HG03039 (cell line): ENCODE measurements around the gene TEX30.

Source experiments
- ATAC-seq: cut with Tn5 transposase; IDR thresholded peaks from one replicate; pipeline ENCODE4 v1.9.1; 2021; ENCODE audit warnings: mild to moderate bottlenecking, moderate library complexity; ENCODE audit not compliant: unreplicated experiment

The TEX30 gene

GRCh38 chr13:102779436-102780159 is 6.0 kb upstream of the TEX30 start:
- no peak for ATAC-seq

- ATAC-seq, result no peak
Observed at GRCh38 chr13:102777736-102778135, 4.2 kb upstream of the TEX30 start.

DNA sequence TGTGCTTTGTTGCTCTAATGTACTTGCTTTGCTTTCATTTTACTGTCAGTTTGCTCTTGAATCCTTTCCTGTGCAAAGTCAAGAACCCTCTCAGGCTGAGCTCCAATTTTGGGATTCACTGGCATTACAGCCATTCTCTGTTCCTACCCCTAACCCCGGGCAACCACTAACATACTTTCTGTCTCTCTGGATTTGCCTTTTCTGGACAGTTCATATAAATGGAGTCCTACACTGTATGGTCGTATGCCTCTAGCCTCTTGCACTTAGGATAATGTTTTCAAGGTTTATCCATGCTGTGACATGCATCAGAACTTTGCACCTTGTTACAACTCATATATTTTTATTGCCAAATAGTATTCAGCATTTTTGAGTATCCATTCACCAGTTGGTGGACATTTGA is 2.7 kb upstream of the TEX30 start:
- ATAC-seq, result no peak

DNA sequence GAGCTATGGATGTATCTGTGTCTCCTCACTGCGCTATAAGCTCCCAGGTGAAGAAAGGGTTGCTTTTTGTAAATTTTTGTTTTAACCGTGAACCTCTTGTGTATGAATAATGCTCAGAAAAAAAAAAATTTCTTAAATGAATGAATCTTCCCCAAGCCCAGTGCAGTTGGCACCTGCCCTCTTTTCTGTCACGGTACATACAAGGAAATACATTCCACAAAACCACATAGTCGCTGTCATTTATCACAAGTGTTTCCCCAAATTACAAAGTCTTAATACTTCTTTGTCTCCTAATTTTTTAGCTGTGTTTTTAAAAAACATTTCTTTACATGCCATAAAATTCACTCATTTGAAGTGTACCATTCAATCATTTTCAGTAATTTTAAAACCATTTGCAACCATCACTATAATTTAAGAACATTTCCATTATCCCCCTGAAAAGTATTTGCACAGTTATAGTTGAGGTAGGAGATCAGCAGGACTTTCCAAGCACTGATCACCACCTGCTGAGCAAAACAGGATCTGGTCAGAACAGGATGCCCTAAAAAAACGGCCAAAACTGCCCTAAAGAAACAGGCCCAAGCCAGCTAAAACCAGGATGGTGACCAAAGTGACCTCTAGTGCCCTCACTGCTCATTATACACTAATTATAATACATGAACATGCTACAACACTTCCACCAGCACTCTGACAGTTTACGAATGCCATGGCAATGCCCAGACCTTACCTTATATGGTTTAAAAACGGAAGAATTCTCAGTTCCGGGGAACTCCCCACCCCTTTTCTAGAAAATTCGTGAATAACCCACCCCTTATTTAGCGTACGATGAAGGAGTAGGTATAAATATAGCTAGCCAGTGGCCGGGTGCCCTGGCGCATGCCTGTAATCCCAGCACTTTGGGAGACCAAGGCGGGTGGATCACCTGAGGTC is 1.3 kb upstream of the TEX30 start:
- no peak for ATAC-seq

DNA sequence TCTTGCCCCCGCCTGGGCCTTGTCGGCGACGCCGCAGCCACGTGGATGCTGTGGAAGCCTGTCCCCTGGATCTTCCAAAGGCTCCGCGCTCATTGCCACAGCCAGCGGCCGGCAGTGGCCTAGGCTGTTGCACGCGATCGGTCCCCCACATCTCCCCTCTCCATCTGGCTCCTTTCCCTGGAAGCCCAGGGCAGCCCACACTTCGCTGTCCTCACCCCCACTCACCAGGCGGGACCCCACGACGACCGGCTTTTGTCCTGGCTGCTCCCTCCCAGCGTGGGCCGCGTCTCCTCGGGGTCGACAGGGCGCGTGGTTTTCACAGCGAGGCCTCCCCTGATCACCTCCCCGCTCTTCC is 605 bp upstream of the TEX30 start:
- ATAC-seq, result no peak

DNA sequence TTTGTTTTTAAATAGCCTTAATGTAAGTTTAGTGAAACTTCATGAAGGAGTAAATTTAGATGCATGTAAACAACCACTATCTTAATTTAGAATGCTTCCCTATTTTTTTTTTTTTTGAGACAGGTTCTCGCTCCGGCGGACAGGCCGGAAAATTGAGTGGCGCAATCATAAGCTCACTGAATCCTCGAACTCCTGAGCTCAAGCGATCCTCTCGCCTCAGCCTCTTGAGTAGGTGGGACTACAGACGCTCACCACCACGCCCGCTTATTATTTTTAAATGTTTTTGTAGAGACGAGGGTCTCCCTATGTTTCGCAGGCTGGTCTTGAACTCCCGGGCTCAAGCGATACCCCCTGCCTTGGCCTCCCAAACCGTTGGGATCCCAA is 1.6 kb downstream of the TEX30 start:
- ATAC-seq, result no peak

- ATAC-seq, result no peak
Observed at GRCh38 chr13:102771298-102772041, 2.1 kb downstream of the TEX30 start.

DNA sequence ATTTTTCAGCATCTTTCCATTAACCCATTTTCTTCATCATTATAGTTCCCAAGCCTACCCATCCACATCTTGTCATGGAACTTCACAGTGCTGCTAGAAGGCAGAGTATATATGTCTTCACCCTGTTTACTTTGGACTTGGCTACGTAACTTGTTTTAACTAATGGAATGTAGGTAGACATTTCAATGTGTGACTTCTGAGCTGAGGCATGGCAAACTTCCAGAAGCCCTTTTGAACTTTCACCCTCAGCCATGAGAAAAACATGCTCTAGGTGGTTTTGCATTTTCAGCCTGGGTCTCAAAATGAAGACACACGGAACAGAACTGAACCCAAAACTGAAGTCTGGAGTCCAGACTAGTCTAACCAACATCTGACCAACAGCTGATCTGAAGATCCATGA is 3.2 kb downstream of the TEX30 start:
- no peak for ATAC-seq

DNA sequence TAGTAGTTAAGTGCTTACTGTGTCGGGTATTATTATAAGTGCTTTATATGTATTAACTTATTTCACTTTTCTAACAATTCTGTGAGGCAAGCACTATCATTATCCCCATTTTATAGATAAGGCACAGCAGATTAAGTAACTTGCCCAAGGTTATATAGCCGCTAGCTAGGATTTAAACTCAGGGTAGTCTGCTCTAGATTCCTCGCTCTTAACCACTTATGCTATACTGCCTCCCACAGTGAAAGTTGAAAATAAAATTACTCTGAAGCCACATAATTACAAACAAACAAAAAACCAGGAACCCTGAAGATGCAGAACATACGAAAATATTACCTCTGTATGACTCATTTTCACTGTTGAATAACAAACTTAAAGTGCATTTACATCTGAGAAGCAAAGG is 3.9 kb downstream of the TEX30 start:
- no peak for ATAC-seq

- ATAC-seq, result no peak
Observed at GRCh38 chr13:102768909-102769308, 4.7 kb downstream of the TEX30 start.

DNA sequence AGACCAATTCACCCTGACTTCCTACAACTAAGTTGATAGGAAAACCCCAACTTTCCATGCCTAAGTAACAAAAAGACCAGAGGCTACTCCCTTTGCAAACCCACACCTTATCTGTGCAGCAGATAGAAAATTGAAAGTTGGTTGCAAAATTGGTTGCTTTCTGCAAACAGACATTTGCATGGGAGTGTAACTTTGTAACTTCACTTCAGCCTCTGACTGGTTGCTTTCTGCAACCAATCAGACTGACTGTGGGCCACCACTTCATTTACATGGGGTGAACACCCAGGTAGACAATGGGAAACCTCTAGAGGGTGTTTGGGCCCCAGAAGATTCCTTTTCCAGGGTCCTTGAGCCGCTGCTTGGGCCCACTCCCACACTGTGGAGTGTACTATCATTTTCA is 9.8 kb downstream of the TEX30 start:
- no peak for ATAC-seq

DNA sequence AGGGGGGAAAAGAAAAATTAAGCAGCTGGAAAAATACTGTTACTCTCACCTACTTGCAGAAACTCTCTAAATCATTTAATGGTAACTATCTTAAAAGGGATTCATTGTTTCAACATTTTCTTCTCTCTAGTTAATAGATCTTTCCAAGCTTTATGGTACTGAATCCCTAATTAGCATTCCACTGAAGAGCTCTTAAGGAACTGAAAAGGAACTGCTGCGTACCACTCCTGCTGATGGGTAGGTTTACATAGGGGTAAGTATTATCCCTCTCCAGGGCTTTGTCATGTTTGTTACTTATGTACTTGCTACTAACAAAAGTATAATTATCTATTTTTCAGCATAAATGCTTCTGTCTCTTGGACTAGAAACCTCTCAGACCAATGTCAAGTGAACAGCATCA is 12.5 kb downstream of the TEX30 start:
- ATAC-seq, result no peak

GRCh38 chr13:102758842-102759241 is 14.7 kb downstream of the TEX30 start:
- ATAC-seq, result no peak

DNA sequence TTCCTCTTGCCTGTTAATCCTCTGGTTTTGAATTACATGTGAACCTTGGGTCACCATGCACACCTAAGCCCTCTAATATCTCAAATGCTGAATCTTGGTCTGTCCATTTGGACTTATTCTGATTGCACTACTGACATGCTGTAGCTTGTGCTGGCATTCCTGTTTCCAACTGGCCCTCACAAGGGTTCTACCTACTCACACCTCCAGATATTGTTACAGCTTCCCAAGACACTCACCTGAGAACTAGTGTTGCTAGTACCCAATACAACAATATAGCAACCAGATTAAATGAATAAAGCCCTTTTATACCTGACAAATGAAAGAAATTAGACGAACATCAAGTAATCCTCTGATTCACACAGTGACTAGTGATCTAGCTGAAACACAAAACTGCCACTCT is 16.6 kb downstream of the TEX30 start:
- ATAC-seq, result no peak

- ATAC-seq, result no peak
Observed at GRCh38 chr13:102751886-102752285, 21.7 kb downstream of the TEX30 start.

DNA sequence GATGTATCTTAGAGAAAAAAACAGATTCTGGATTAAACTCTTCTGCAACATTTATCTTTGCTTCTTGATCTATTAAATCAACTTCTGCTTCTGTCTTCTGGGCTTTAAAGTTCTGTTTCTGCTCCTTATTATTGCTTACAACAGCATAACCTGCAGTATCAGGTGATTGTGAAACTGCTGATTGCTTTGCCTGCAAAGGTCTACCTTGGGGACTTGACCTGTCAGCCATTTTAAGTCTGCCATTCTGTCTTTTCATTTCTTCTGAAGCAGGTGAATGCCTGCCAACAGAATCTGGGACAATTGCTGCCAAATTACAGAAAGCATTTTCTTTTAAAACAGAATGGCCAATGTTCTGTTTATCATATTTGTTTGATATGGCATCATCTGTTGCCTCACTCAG is 31.1 kb downstream of the TEX30 start:
- no peak for ATAC-seq

GRCh38 chr13:102742101-102742500 is 31.5 kb downstream of the TEX30 start:
- ATAC-seq, result no peak

GRCh38 chr13:102729560-102730270 is 43.9 kb downstream of the TEX30 start:
- no peak for ATAC-seq

GRCh38 chr13:102726430-102726829 is 47.2 kb downstream of the TEX30 start:
- no peak for ATAC-seq

DNA sequence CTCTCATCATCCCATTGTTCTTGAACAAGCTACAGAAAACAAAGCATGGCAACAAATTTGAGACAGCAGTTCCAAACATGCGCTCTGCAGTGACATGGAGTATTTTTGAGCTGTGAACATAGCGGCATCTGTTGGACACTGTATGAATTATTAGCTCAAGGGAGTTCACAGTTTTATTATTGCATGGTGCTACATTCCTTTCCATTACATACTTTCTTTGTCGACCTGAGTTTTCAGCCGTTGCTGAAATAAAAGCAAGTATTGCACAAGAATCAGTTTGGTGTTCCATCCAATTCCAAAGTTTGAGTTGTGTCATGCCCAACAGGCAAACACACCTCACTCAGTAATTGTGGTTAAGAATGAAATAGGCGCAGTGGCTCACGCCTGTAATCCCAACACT is 48.7 kb downstream of the TEX30 start:
- no peak for ATAC-seq

DNA sequence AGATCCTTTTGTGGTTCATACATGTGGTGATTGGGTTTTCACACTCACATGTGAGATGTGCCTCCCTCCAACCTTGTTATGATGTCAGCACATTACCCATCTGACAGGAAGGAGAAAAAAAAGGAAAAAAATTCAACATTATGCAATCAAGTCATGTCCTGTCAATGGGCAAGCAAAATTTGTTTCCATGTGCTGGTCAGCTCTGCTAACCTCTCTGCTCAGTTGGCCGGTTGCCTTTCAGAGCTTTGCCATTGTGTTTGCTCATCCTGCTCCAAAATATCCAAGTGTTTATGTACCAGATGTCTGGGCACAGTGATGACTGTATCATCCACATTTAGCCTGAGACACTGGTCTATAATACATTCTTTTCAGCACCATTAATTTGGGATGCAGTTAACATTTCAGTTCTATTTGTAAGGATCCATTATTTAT is 51.8 kb downstream of the TEX30 start:
- ATAC-seq, result no peak
